ENCODE results near the gene IFRD1.

Gene IFRD1

GRCh38 chr7:112484671-112485167, 34.5 kb downstream of the IFRD1 start (continued):
- TF ChIP-seq OVOL3 (tag by site-specific recombination; IDR thresholded peaks at IDR 0.05), result no peak

DNA sequence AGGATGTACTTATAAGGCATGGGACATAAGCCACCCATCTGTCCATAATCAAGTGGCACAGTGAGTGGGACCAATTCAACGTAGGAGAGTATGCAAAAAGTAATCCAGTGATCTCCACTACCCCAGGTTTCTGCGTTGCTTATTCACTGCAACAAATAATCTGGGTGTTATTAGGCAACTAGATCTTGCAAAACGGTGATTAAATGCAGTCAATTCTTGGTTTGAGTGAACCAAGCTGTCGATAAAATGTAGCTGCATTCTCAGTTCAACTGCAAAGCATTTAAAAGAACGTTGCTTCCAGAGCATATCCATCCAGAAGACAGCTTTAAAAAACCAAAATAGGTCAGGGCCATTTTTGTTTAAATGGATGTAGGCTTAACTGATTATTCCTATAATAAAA, 35.5 kb downstream of the IFRD1 start:
- Histone ChIP-seq H3K4me3 (ENCODE audit: low read depth, low read length) (no peak overlapping the region), H3K36me3 (ENCODE audit: control insufficient read depth in 2 of 2, insufficient read depth in 1 of 2, low read length in 2 of 2) (peaks cover 0 to 2% of the 10 kb centered on the region in 2 experiments; a peak in 1 of 3 replicates), H3K9me3 (ENCODE audit: control insufficient read depth, insufficient read depth, low read depth, low read length) (no peaks in the 10 kb centered on the region), H3K27ac (ENCODE audit: extremely low read depth, low read depth, low read length) (no peak overlapping the region), H3K4me1 (ENCODE audit: control insufficient read depth, insufficient read depth, low read length) (peaks cover 5% of the 10 kb centered on the region)
- ChIA-PET POLR2A (interaction anchor here (3.5 kb wide), 1 partner anchor 35 kb away, joined by 16 read pairs; the partner anchor contains the start of gene IFRD1), CTCF (interaction anchor here (0.6 to 2.8 kb wide), 4 partner anchors 9 to 404 kb away, joined by 3 to 26 read pairs (median 3); no protein-coding TSS in a partner anchor)
- TF ChIP-seq, protein P1, sequence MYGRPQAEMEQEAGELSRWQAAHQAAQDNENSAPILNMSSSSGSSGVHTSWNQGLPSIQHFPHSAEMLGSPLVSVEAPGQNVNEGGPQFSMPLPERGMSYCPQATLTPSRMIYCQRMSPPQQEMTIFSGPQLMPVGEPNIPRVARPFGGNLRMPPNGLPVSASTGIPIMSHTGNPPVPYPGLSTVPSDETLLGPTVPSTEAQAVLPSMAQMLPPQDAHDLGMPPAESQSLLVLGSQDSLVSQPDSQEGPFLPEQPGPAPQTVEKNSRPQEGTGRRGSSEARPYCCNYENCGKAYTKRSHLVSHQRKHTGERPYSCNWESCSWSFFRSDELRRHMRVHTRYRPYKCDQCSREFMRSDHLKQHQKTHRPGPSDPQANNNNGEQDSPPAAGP (tag by site-specific recombination; IDR thresholded peaks at IDR 0.05), result no peak
- no peak for TF ChIP-seq ZNF2 (tag by site-specific recombination; IDR thresholded peaks at IDR 0.05)
- TF ChIP-seq ZNF626 (tag by site-specific recombination; IDR thresholded peaks at IDR 0.05), result no peak
- TF ChIP-seq ZNF645 (tag by site-specific recombination; IDR thresholded peaks at IDR 0.05), result no peak
- TF ChIP-seq BCL11A (tag by site-specific recombination; IDR thresholded peaks at IDR 0.05; ENCODE audit: low read depth), result no peak
- TF ChIP-seq WT1 (tag by site-specific recombination; IDR thresholded peaks at IDR 0.05), result no peak
- no peak for TF ChIP-seq ZNF768 (tag by site-specific recombination; IDR thresholded peaks at IDR 0.05)
- TF ChIP-seq ZNF311 (tag by site-specific recombination; IDR thresholded peaks at IDR 0.05; ENCODE audit: borderline replicate concordance), result no peak
- TF ChIP-seq, protein P2, sequence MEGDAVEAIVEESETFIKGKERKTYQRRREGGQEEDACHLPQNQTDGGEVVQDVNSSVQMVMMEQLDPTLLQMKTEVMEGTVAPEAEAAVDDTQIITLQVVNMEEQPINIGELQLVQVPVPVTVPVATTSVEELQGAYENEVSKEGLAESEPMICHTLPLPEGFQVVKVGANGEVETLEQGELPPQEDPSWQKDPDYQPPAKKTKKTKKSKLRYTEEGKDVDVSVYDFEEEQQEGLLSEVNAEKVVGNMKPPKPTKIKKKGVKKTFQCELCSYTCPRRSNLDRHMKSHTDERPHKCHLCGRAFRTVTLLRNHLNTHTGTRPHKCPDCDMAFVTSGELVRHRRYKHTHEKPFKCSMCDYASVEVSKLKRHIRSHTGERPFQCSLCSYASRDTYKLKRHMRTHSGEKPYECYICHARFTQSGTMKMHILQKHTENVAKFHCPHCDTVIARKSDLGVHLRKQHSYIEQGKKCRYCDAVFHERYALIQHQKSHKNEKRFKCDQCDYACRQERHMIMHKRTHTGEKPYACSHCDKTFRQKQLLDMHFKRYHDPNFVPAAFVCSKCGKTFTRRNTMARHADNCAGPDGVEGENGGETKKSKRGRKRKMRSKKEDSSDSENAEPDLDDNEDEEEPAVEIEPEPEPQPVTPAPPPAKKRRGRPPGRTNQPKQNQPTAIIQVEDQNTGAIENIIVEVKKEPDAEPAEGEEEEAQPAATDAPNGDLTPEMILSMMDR (tag by site-specific recombination; IDR thresholded peaks at IDR 0.05), result no peak
- no peak for TF ChIP-seq KLF16 (tag by site-specific recombination; IDR thresholded peaks at IDR 0.05)
- TF ChIP-seq, protein P3, sequence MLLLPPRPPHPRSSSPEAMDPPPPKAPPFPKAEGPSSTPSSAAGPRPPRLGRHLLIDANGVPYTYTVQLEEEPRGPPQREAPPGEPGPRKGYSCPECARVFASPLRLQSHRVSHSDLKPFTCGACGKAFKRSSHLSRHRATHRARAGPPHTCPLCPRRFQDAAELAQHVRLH (tag by site-specific recombination; IDR thresholded peaks at IDR 0.05), result no peak
- TF ChIP-seq, protein P4, sequence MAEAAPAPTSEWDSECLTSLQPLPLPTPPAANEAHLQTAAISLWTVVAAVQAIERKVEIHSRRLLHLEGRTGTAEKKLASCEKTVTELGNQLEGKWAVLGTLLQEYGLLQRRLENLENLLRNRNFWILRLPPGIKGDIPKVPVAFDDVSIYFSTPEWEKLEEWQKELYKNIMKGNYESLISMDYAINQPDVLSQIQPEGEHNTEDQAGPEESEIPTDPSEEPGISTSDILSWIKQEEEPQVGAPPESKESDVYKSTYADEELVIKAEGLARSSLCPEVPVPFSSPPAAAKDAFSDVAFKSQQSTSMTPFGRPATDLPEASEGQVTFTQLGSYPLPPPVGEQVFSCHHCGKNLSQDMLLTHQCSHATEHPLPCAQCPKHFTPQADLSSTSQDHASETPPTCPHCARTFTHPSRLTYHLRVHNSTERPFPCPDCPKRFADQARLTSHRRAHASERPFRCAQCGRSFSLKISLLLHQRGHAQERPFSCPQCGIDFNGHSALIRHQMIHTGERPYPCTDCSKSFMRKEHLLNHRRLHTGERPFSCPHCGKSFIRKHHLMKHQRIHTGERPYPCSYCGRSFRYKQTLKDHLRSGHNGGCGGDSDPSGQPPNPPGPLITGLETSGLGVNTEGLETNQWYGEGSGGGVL (tag by site-specific recombination; IDR thresholded peaks at IDR 0.05), result no peak
- no peak for TF ChIP-seq ZBTB8A (tag by site-specific recombination; IDR thresholded peaks at IDR 0.05)
- TF ChIP-seq ZBTB20 (tag by site-specific recombination; IDR thresholded peaks at IDR 0.05), result no peak
- no peak for TF ChIP-seq ZNF146 (tag by site-specific recombination; IDR thresholded peaks at IDR 0.05)
- TF ChIP-seq ZNF10 (tag by site-specific recombination; IDR thresholded peaks at IDR 0.05), result no peak

Measured in HEK293 (cell line).